Endothelial cell (in vitro differentiated cells): ENCODE data around the gene CMIP. TPM values are rescaled to one million over a fixed set of nuclear protein-coding genes. Genes with fewer than 3 reads are reported as not detected.

ENCODE experiments used
- DNase-seq: peaks from one replicate; pipeline ENCODE4 v3.0.0; 2021; ENCODE audit warnings: low spot score
- H3K27ac Mint-ChIP-seq: one replicate; pipeline ENCODE4 v1.8.0; 2021; ENCODE audit warnings: mixed read lengths, inconsistent platforms; ENCODE audit not compliant: unreplicated experiment
- H3K27me3 Mint-ChIP-seq: one replicate; pipeline ENCODE4 v1.8.0; 2021; ENCODE audit warnings: mild to moderate bottlenecking, moderate library complexity, mixed read lengths, inconsistent platforms; ENCODE audit not compliant: unreplicated experiment
- H3K36me3 Mint-ChIP-seq: one replicate; pipeline ENCODE4 v1.8.0; 2021; ENCODE audit warnings: mild to moderate bottlenecking, low read depth, mixed read lengths, inconsistent platforms; ENCODE audit not compliant: unreplicated experiment
- H3K4me1 Mint-ChIP-seq: one replicate; pipeline ENCODE4 v1.8.0; 2021; ENCODE audit warnings: mild to moderate bottlenecking, mixed read lengths, inconsistent platforms; ENCODE audit not compliant: unreplicated experiment
- H3K4me3 Mint-ChIP-seq: one replicate; pipeline ENCODE4 v1.8.0; 2021; ENCODE audit warnings: mild to moderate bottlenecking, mixed read lengths, inconsistent platforms; ENCODE audit not compliant: unreplicated experiment
- H3K9me3 Mint-ChIP-seq: one replicate; pipeline ENCODE4 v1.8.0; 2021; ENCODE audit warnings: mixed read lengths, inconsistent platforms; ENCODE audit not compliant: unreplicated experiment
- total RNA-seq: library from RNA; stranded (reverse); fragmentation: NEBNext Ultra II Directional; extraction: Animal tissue kit (Norgen Biotek cat#: 25700); gene quantifications from one replicate; pipeline ENCODE4 v1.2.1, GENCODE V29; 2021; ENCODE audit not compliant: unreplicated experiment
- TF ChIP-seq, protein P1 (sequence below): fragments of 200-600 bp; sonication (generic); IDR thresholded peaks from one replicate; pipeline ENCODE4 v1.5.0; 2021; ENCODE audit warnings: antibody characterized with exemption; ENCODE audit not compliant: unreplicated experiment

Gene CMIP
- total RNA-seq, 1 donor from 2014 or later = 98.9 TPM

DNA sequence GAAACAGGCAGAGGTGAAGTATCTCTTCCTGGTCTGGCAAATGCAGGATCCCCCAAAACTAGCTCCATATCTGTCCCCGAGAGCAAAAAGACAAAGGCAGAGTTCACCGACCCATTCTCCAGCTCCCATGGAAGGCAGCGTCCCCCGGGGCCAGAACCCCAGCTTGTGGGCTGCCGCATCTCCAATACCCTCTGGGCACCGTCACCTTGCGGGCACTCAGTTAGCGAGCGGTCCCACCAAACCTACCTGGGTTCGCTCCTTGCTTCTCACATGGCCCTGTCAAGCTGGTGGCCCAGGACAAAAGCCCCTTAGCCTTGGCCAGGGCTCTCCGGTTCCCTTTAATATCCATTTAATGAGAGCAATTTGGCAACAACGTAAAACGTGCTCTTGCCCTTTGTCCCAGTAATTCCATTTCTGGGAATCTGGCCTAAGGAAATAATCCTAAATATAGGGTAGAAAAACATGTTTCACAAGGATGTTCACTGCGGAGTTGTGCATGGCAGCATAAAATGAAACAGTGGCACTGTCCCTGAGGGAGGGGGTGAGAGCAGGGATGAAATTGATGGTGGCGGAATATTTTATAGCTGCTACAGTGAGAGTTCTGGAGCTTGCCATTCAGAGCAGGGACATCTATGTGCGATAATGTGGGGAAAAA is 157.1 kb downstream of the CMIP start:
- TF ChIP-seq, protein P1, sequence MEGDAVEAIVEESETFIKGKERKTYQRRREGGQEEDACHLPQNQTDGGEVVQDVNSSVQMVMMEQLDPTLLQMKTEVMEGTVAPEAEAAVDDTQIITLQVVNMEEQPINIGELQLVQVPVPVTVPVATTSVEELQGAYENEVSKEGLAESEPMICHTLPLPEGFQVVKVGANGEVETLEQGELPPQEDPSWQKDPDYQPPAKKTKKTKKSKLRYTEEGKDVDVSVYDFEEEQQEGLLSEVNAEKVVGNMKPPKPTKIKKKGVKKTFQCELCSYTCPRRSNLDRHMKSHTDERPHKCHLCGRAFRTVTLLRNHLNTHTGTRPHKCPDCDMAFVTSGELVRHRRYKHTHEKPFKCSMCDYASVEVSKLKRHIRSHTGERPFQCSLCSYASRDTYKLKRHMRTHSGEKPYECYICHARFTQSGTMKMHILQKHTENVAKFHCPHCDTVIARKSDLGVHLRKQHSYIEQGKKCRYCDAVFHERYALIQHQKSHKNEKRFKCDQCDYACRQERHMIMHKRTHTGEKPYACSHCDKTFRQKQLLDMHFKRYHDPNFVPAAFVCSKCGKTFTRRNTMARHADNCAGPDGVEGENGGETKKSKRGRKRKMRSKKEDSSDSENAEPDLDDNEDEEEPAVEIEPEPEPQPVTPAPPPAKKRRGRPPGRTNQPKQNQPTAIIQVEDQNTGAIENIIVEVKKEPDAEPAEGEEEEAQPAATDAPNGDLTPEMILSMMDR = no peak
- Mint-ChIP-seq H3K4me1 (peaks cover 5% of the 10 kb centered on the region), H3K27ac (no peak overlapping the region), H3K36me3 (peaks cover 7% of the 10 kb centered on the region), H3K9me3 (no peaks in the 10 kb centered on the region), H3K27me3 (peaks cover 19% of the 10 kb centered on the region), H3K4me3 (no peak overlapping the region)
- no peak for DNase-seq

DNA sequence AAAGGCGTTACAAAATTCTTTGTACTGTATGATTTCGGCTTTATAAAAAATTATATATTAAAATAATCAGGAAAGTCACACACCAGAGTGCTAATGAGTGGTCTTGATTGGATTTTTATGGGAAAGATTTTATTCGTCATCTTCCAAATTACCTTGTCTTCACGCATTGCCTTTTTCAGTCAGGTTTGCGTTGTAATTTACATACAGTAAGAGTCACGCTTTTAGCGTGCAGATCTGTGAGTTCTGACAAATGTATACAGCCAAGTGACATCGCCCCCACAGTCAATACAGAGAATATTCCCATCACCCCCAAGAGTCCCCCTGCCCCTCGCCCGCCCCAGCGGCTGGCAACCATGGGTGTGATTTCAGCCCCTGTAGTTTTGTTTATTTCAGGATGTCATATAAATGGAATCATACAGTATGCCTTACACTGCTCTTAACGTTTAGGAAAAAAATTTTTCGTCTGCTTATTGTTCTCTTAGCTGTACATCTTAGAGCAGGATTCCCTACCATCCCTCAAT is 157.7 kb downstream of the CMIP start:
- H3K36me3 Mint-ChIP-seq = peaks cover 7% of the 10 kb centered on the region
- no peak for DNase-seq
- H3K4me3 Mint-ChIP-seq = peak overlapping the region; percentile 54
- TF ChIP-seq, protein P1 = no peak
- H3K27ac Mint-ChIP-seq = peak overlapping the region; percentile 30
- peaks cover 5% of the 10 kb centered on the region for H3K4me1 Mint-ChIP-seq
- peaks cover 18% of the 10 kb centered on the region for H3K27me3 Mint-ChIP-seq
- no peaks in the 10 kb centered on the region for H3K9me3 Mint-ChIP-seq

DNA sequence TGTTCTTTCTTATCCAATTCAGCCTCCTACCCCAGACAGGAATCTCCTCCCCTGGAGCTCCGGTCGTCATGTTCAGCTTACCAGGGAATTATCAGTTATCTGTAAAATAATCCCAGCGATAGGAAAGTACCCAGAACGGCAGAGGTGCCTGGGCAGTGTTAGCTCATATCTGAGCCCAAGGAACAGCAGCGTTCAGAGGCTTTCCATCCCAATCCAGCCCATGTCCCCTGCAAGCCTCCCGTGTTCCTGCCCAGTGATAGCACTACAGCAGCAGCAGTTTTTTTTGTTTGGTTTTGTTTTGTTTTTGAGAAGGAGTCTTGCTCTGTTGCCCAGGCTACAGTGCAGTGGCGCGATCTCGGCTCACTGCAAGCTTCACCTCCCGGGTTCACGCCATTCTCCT is 158.2 kb downstream of the CMIP start:
- no peak for DNase-seq
- H3K9me3 Mint-ChIP-seq = no peaks in the 10 kb centered on the region
- H3K27ac Mint-ChIP-seq = peak overlapping the region; percentile 30
- peaks cover 18% of the 10 kb centered on the region for H3K27me3 Mint-ChIP-seq
- no peak overlapping the region for H3K4me3 Mint-ChIP-seq
- peaks cover 7% of the 10 kb centered on the region for H3K36me3 Mint-ChIP-seq
- TF ChIP-seq, protein P1 = no peak
- H3K4me1 Mint-ChIP-seq = peaks cover 5% of the 10 kb centered on the region

DNA sequence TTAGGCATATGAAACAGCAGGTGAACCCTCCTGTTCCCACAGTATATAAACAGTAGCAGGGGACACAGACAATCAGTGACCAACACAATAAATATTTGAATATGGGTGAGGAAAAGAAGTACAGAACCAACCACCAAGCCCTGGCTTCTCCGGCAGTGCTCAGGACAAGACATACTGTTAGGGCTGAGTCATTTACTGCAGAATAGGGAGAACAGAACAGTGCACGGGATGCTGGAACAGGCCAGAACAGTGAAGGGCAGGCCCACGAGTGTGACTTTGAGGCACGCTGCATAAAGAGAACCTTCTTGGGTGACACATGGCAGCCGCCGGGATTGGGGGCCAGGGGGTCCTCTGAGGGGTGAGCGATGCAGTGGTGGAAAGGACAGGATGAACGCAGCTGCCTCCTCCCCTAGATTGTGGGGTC is 160.4 kb downstream of the CMIP start:
- no peak overlapping the region for H3K27ac Mint-ChIP-seq
- H3K36me3 Mint-ChIP-seq = peaks cover 12% of the 10 kb centered on the region
- H3K9me3 Mint-ChIP-seq = no peaks in the 10 kb centered on the region
- no peak for DNase-seq
- peaks cover 22% of the 10 kb centered on the region for H3K27me3 Mint-ChIP-seq
- peaks cover 8% of the 10 kb centered on the region for H3K4me1 Mint-ChIP-seq
- H3K4me3 Mint-ChIP-seq = no peak overlapping the region
- TF ChIP-seq, protein P1 = no peak

DNA sequence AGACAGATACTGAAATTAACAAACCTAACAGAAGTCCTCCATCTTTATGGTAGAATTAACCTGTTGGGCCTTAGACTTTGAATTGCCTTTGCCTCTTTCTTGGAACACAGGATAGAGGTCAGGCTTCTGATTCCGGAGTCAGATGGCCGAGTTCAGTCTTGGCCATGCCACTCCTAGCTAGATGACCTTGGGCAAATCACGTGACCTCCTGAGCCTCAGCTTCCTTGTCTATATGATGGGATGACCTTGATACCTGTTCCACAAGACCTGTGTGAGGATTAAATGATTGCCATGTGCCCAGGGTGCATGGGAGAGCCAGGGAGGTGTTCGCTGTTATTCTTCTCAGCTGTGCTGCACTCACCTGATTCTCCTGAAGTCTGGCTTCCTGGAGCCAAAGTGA is 161.4 kb downstream of the CMIP start:
- Mint-ChIP-seq H3K27ac (peak overlapping the region; percentile 20), H3K27me3 (peaks cover 22% of the 10 kb centered on the region), H3K9me3 (no peaks in the 10 kb centered on the region), H3K4me3 (no peak overlapping the region), H3K36me3 (peaks cover 18% of the 10 kb centered on the region), H3K4me1 (peaks cover 13% of the 10 kb centered on the region)
- DNase-seq = no peak
- TF ChIP-seq, protein P1 = no peak
